Measurements from ENCODE around the gene MBD2. TPM values are rescaled to one million over a fixed set of nuclear protein-coding genes. Genes with fewer than 3 reads are reported as not detected.

Gene MBD2
- total RNA-seq, 1 donor from 2014 or later = 43.0 TPM

DNA sequence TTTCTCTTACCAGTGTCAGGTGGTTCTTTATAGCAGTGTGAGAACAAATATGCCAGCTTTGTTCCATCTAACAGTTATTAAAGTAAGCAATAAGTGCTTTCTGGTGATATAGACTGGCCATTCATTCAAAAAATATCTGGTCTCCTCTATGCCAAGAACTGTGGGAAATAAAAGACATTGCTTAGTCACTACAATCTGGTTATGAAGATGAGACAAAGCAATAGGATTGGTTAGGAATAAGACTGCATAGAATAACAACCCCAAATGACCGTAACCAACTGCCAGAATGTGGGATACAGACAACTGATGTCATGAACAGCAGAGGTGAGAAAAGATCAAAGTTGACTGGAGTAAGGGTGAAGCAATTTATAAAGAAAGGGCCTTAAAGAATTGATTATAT lies 83.8 kb downstream of the MBD2 start:
- Histone ChIP-seq H3K27me3 (no peaks in the 10 kb centered on the region), H3K4me1 (no peaks in the 10 kb centered on the region), H3K9me3 (no peaks in the 10 kb centered on the region), H3K4me3 (no peak overlapping the region), H3K36me3 (no peaks in the 10 kb centered on the region), H3K27ac (no peak overlapping the region)
- no peak for DNase-seq (ENCODE audit: extremely low spot score in 2 of 2)
- TF ChIP-seq POLR2AphosphoS5 (IDR thresholded peaks at IDR 0.05; ENCODE audit: insufficient read depth in 1 of 2, low read depth in 1 of 2) = no peak
- no peak for TF ChIP-seq POLR2A (IDR thresholded peaks at IDR 0.05)
- TF ChIP-seq, protein P1, sequence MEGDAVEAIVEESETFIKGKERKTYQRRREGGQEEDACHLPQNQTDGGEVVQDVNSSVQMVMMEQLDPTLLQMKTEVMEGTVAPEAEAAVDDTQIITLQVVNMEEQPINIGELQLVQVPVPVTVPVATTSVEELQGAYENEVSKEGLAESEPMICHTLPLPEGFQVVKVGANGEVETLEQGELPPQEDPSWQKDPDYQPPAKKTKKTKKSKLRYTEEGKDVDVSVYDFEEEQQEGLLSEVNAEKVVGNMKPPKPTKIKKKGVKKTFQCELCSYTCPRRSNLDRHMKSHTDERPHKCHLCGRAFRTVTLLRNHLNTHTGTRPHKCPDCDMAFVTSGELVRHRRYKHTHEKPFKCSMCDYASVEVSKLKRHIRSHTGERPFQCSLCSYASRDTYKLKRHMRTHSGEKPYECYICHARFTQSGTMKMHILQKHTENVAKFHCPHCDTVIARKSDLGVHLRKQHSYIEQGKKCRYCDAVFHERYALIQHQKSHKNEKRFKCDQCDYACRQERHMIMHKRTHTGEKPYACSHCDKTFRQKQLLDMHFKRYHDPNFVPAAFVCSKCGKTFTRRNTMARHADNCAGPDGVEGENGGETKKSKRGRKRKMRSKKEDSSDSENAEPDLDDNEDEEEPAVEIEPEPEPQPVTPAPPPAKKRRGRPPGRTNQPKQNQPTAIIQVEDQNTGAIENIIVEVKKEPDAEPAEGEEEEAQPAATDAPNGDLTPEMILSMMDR (IDR thresholded peaks at IDR 0.05) = no peak
- intact Hi-C loops (cut with DNase I) = no loop called here

DNA sequence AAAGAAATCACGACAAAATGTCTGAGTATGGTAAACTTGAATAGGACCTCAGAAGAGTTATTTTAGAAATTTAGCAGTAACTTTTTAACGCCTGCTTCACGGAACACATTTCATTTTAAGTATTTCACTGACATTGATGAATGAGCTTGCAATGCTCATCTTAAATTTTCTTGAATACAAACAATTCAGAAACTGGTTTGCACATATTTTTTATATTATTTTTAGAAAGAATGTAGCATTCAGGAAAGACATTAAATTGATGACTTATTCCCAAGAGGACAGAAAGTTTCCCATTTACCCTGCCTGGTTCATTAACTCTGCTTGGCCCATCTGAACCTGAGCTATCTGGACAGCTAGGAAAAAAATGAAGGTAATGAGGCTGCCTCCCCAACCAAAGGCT lies 89.3 kb downstream of the MBD2 start:
- H3K9me3 ChIP-seq = no peaks in the 10 kb centered on the region
- TF ChIP-seq, protein P1 (IDR thresholded peaks at IDR 0.05) = no peak
- TF ChIP-seq POLR2AphosphoS5 (IDR thresholded peaks at IDR 0.05; ENCODE audit: insufficient read depth in 1 of 2, low read depth in 1 of 2) = no peak
- no peak for TF ChIP-seq POLR2A (IDR thresholded peaks at IDR 0.05)
- H3K36me3 ChIP-seq = no peaks in the 10 kb centered on the region
- intact Hi-C loops (cut with DNase I) = no loop called here
- H3K4me1 ChIP-seq = no peaks in the 10 kb centered on the region
- no peak for DNase-seq (ENCODE audit: extremely low spot score in 2 of 2)
- H3K27me3 ChIP-seq = no peaks in the 10 kb centered on the region
- no peak overlapping the region for H3K27ac ChIP-seq
- no peak overlapping the region for H3K4me3 ChIP-seq

DNA sequence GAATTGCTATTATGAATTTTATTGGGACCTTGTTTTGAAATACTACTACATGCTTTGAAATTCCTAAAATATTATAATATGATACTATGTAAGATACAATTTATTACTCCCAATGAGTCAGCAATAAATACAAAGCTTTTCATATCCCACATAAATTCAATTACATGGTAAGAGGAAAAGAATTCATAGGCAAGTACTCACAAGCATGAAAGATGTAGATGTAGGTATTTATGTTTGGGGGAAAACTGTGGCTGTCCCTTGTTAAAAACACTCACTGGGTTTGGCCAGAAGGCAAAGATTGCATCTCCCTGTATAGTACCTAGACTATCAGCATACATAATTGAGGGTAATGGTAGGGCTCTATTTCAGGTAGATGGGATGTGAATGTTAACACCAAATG lies 90.4 kb downstream of the MBD2 start:
- Histone ChIP-seq H3K4me1 (no peaks in the 10 kb centered on the region), H3K27ac (no peak overlapping the region), H3K36me3 (no peaks in the 10 kb centered on the region), H3K27me3 (no peaks in the 10 kb centered on the region), H3K9me3 (no peaks in the 10 kb centered on the region), H3K4me3 (no peak overlapping the region)
- no peak for DNase-seq (ENCODE audit: extremely low spot score in 2 of 2)
- TF ChIP-seq POLR2AphosphoS5 (IDR thresholded peaks at IDR 0.05; ENCODE audit: insufficient read depth in 1 of 2, low read depth in 1 of 2) (no peak), POLR2A (IDR thresholded peaks at IDR 0.05) (no peak)
- TF ChIP-seq, protein P1 (IDR thresholded peaks at IDR 0.05) = no peak
- intact Hi-C loops (cut with DNase I) = no loop called here

DNA sequence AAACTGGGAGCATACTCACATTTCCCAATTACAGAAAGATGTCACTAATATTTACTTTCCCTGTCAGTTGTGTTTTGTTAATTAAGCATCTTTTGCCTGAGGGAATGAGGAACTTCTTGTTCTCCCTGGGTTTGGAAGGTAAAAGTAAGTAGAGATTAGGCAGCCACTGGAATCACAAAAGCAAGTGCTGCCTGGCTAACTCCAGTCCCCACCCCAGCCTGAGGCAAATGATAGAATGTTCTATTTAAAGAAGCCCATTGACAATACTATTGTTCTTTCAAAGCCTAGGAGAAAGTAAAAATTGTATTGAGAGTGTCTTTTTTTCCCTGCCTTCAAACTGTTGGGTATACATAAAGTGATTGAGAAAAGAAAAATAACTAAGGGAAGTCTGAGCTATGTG lies 93.8 kb downstream of the MBD2 start:
- Histone ChIP-seq H3K4me1 (no peaks in the 10 kb centered on the region), H3K36me3 (no peaks in the 10 kb centered on the region), H3K27ac (no peak overlapping the region), H3K27me3 (no peaks in the 10 kb centered on the region), H3K4me3 (no peak overlapping the region), H3K9me3 (no peaks in the 10 kb centered on the region)
- TF ChIP-seq, protein P1 (IDR thresholded peaks at IDR 0.05) = no peak
- TF ChIP-seq POLR2AphosphoS5 (IDR thresholded peaks at IDR 0.05; ENCODE audit: insufficient read depth in 1 of 2, low read depth in 1 of 2) (no peak), POLR2A (IDR thresholded peaks at IDR 0.05) (no peak)
- no peak for DNase-seq (ENCODE audit: extremely low spot score in 2 of 2)
- intact Hi-C loops (cut with DNase I) = no loop called here

DNA sequence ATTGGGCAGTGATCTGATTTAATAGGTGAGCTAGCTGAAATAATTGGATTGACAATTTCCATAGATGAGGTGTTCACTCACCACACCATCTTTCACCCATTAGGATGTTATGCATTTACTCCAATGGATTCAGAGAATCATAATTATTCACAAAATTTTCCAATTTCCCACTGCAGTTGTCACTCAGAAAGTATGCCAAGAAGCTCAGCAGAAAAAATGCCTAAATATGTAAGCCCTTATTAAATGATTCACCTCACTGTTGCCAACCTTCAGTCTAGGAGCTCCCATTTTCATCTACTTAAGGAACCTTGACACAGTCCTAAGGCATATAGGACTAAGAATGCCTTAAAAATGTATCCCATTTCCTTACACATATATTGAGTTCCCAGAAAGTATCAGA lies 94.3 kb downstream of the MBD2 start:
- TF ChIP-seq POLR2AphosphoS5 (IDR thresholded peaks at IDR 0.05; ENCODE audit: insufficient read depth in 1 of 2, low read depth in 1 of 2) (no peak), POLR2A (IDR thresholded peaks at IDR 0.05) (no peak)
- TF ChIP-seq, protein P1 (IDR thresholded peaks at IDR 0.05) = no peak
- no peaks in the 10 kb centered on the region for H3K27me3 ChIP-seq
- no peak overlapping the region for H3K27ac ChIP-seq
- intact Hi-C loops (cut with DNase I) = no loop called here
- no peak for DNase-seq (ENCODE audit: extremely low spot score in 2 of 2)
- H3K4me1 ChIP-seq = no peaks in the 10 kb centered on the region
- no peak overlapping the region for H3K4me3 ChIP-seq
- no peaks in the 10 kb centered on the region for H3K9me3 ChIP-seq
- H3K36me3 ChIP-seq = no peaks in the 10 kb centered on the region

All from vagina (tissue), 2 donors.